Mucosa of descending colon (tissue), 3 donors: ENCODE results near the gene KMT5C. TPM values are rescaled to one million over a fixed set of nuclear protein-coding genes. Genes with fewer than 3 reads are reported as not detected.

Experiments used
- ATAC-seq: fragments of 200-7000 bp; cut with Tn5 transposase; one replicate; pipeline ENCODE4 v1.9.1; 2020; ENCODE audit warnings: mild to moderate bottlenecking, moderate library complexity
- DNase-seq, 3 donors: peaks; one replicate each; pipeline ENCODE4 v3.0.0-alpha.2; 2020
- H3K36me3 ChIP-seq: fragments of 200-600 bp; one replicate; pipeline ENCODE4 v1.8.0; 2021; ENCODE audit warnings: low read depth, mild to moderate bottlenecking
- H3K4me1 ChIP-seq: fragments of 200-600 bp; one replicate; pipeline ENCODE4 v1.8.0; 2021; ENCODE audit warnings: low read depth, mild to moderate bottlenecking
- H3K4me3 ChIP-seq: fragments of 200-600 bp; one replicate; pipeline ENCODE4 v1.8.0; 2021; ENCODE audit warnings: mild to moderate bottlenecking
- H3K9me3 ChIP-seq: fragments of 200-600 bp; one replicate; pipeline ENCODE4 v1.8.0; 2021; ENCODE audit warnings: mild to moderate bottlenecking
- intact Hi-C, 2 donors: fragments of 100-400 bp; cut with DNase I in 1 of 2; cut with micrococcal nuclease in 1 of 2; formaldehyde crosslinking; loops; one replicate each; pipeline versions ENCODE4 v1.11.0 to v1.11.1; 2022; cut with DNase I, micrococcal nuclease
- total RNA-seq, 3 donors: library from RNA; stranded (reverse); fragmentation: NEBNext Ultra II Directional in 2 of 3; extraction: Animal tissue kit (Norgen Biotek cat#: 25700) in 2 of 3; gene quantifications; one replicate each; pipeline versions ENCODE4 v1.2.1 to v1.2.4, GENCODE V29; 2021 to 2023
- TF ChIP-seq, protein P1 (sequence below): fragments of 200-600 bp; IDR thresholded peaks from one replicate; pipeline ENCODE4 v1.8.0; 2022; ENCODE audit warnings: antibody characterized with exemption, mild to moderate bottlenecking
- donor health status: DM: no; HTN: no; CAD: no; lungs with moderate emphysema.
- donor health status: DM: no; HTN: no; CAD: no.
- donor health status: DM: no; HTN: yes; CAD: no.

KMT5C gene
- total RNA-seq, 3 donors from 2014 or later: 14.7 to 19.3 (median 16.5) TPM

DNA sequence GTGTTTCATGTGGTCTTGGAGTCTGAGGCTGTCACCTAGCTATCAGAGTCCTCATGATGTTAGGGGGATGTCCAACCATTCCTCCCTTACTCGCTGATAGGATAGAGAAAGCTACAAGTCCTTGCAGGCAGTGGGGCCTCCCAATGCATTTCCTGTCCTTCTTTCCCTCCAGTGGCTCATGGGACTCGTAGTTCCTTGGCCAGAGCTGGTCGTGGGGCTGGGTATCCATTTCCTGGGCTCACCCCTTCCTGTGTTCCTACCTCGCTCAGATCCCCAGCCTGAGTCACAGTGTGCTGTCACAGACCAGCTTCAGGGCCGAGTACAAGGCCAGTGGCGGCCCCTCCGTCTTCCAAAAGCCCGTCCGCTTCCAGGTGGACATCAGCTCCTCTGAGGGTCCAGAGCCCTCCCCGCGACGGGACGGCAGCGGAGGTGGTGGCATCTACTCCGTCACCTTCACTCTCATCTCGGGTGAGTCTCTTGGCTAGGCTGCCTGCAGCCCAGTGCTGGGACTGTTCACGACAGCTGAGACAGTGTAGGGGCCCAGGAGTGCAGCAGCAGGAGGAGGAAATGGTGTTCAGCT is 33.6 kb upstream of the KMT5C start:
- ATAC-seq (no peak), DNase-seq (no peak)
- TF ChIP-seq, protein P1, sequence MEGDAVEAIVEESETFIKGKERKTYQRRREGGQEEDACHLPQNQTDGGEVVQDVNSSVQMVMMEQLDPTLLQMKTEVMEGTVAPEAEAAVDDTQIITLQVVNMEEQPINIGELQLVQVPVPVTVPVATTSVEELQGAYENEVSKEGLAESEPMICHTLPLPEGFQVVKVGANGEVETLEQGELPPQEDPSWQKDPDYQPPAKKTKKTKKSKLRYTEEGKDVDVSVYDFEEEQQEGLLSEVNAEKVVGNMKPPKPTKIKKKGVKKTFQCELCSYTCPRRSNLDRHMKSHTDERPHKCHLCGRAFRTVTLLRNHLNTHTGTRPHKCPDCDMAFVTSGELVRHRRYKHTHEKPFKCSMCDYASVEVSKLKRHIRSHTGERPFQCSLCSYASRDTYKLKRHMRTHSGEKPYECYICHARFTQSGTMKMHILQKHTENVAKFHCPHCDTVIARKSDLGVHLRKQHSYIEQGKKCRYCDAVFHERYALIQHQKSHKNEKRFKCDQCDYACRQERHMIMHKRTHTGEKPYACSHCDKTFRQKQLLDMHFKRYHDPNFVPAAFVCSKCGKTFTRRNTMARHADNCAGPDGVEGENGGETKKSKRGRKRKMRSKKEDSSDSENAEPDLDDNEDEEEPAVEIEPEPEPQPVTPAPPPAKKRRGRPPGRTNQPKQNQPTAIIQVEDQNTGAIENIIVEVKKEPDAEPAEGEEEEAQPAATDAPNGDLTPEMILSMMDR: no peak
- Histone ChIP-seq H3K4me3 (no peak overlapping the region), H3K4me1 (no peaks in the 10 kb centered on the region), H3K9me3 (no peaks in the 10 kb centered on the region), H3K36me3 (no peaks in the 10 kb centered on the region)
- intact Hi-C loops: loop anchor here in 1 of 2 donors (10.0 kb wide), 1 partner anchor 79 kb away; the partner anchor contains the start of genes RPL28 and TMEM238

DNA sequence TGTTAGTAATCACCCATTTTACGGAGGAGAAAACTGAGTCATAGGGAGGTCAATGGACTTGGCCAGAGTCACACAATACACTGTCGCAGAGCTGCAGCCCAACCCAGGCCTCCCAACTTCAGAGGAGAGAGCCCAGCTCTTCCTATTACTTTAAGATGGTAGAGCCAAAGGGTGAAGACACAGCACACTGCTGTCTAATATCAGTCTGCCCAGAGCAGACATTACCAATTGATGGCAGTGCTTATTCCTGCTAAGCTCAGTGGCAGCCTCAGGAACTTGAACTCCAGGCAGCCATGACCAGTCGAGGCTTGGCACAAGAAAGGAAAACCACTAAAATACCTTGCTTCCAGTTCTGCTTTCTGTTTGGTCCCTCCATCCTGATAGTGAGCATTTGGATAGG is 33.0 kb upstream of the KMT5C start:
- Histone ChIP-seq H3K36me3 (no peaks in the 10 kb centered on the region), H3K4me1 (no peaks in the 10 kb centered on the region), H3K9me3 (no peaks in the 10 kb centered on the region), H3K4me3 (no peak overlapping the region)
- no peak for DNase-seq
- intact Hi-C loops: loop anchor here in 1 of 2 donors (10.0 kb wide), 1 partner anchor 78 kb away; the partner anchor contains the start of genes RPL28 and TMEM238
- ATAC-seq: no peak
- TF ChIP-seq, protein P1: no peak

DNA sequence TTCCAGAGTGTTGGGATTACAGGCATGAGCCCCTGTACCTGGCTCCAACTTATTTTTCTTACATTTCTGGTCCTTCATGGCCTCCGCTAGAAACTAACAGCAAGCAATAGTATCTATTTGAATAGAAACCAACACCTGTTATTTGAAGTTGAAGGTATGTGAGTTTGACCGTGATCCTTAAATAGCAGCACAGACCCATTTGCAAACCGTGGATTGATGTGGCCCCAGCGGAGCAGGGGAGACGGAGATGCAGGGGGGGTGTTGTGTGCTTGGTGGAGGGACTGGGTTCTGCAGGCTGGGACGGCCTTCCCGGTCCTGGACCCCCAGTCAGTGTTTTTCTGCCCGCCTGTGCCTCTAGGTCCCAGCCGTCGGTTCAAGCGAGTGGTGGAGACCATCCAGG is 31.4 kb upstream of the KMT5C start:
- no peak for ATAC-seq
- intact Hi-C loops: loop anchor here in 1 of 2 donors (10.0 kb wide), 1 partner anchor 77 kb away; the partner anchor contains the start of genes RPL28 and TMEM238
- TF ChIP-seq, protein P1: no peak
- H3K4me3 ChIP-seq: no peak overlapping the region
- no peaks in the 10 kb centered on the region for H3K4me1 ChIP-seq
- H3K36me3 ChIP-seq: no peaks in the 10 kb centered on the region
- H3K9me3 ChIP-seq: no peaks in the 10 kb centered on the region
- DNase-seq: no peak

DNA sequence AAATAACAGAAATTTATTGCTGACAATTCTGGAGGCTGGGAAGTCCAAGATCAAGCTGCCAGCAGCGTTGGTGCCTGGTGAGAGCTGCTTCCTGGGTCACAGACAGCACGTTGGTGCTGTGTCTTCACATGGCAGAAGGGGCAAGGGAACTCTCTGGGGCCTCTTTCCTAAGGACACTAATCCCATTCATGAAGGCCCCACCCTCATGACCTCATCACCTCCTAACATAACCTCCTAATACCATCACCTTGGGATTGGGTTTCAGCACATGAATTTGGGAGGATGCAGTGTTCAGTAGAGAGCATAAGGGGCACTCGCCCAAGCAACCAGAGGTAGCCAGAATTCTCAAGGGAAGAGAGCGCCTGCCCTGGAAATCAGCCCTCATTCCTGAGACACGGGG is 30.2 kb upstream of the KMT5C start:
- DNase-seq: no peak
- Histone ChIP-seq H3K4me3 (no peak overlapping the region), H3K9me3 (no peaks in the 10 kb centered on the region), H3K36me3 (no peaks in the 10 kb centered on the region), H3K4me1 (no peaks in the 10 kb centered on the region)
- TF ChIP-seq, protein P1: no peak
- intact Hi-C loops: loop anchor here in 1 of 2 donors (10.0 kb wide), 1 partner anchor 75 kb away; the partner anchor contains the start of genes RPL28 and TMEM238
- no peak for ATAC-seq

DNA sequence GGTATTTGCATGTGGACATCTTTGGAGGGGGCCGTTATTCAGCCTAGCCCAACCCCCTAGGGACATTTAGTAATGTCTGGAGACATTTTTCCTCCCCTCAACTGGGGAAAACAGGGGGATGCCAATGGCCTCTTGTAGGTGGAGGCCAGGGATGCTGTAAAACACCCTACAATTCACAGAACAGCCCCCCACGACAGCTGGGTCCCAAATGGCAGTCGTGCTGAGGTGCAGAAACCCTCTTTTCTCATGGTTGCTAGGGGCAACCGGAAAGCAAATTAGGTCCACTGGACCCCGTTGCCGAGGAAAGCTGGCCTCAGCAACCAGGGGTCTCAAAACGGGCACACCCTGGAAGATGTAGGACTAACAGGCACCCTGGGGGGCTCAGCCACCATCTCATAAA is 29.2 kb upstream of the KMT5C start:
- no peak for DNase-seq
- TF ChIP-seq, protein P1: no peak
- no peaks in the 10 kb centered on the region for H3K9me3 ChIP-seq
- H3K4me3 ChIP-seq: no peak overlapping the region
- ATAC-seq: no peak
- no peaks in the 10 kb centered on the region for H3K36me3 ChIP-seq
- intact Hi-C loops: no loop called here
- no peaks in the 10 kb centered on the region for H3K4me1 ChIP-seq
